IMR-90 (cell line): ENCODE measurements around the gene SECISBP2. TPM values are rescaled to one million over a fixed set of nuclear protein-coding genes. Genes with fewer than 3 reads are reported as not detected.

ENCODE experiments used
- ATAC-seq: fragments of 200-7000 bp; cut with Tn5 transposase; 2 replicates; pipeline ENCODE4 v1.9.1; 2020; ENCODE audit warnings: low read depth, mild to moderate bottlenecking, moderate library complexity
- BruUV-seq: library from RNA; stranded (reverse); fragments of 400-500 nt; replicated peaks from 2 replicates; lab custom pipeline; 2021; lab: Mats Ljungman, UMichigan
- CTCF ChIA-PET: fragments of 300-600 bp; formaldehyde crosslinking; extraction: SDS; loops from one replicate; lab custom pipeline; 2021; ENCODE audit warnings: antibody characterized with exemption; lab: Yijun Ruan, JAX
- POLR2A ChIA-PET: fragments of 300-600 bp; sonication (Branson Sonifier 250); formaldehyde crosslinking; loops from one replicate; lab custom pipeline; 2022; ENCODE audit warnings: antibody characterized with exemption; ENCODE audit not compliant: unreplicated experiment; lab: Charles Lee
- DNase-seq: peaks from one replicate; pipeline ENCODE4 v3.0.0; 2013
- H2AFZ ChIP-seq: replicated peaks from 2 replicates; pipeline ENCODE3; 2013; ENCODE audit warnings: low read length, mild to moderate bottlenecking; ENCODE audit not compliant: poor library complexity
- H2AK5ac ChIP-seq: 2 replicates; pipeline ENCODE4 v1.6.1; 2013; ENCODE audit warnings: low read depth, low read length, inconsistent platforms
- H2AK9ac ChIP-seq: replicated peaks from 2 replicates; pipeline ENCODE3; 2013; ENCODE audit warnings: mild to moderate bottlenecking, low read depth, low read length, moderate library complexity; ENCODE audit not compliant: poor library complexity
- H2BK120ac ChIP-seq: 2 replicates; pipeline ENCODE4 v1.6.1; 2013; ENCODE audit warnings: low read depth, low read length, inconsistent platforms
- H2BK15ac ChIP-seq: 3 replicates; pipeline ENCODE4 v1.6.1; 2013; ENCODE audit warnings: low read depth, low read length, inconsistent platforms
- H2BK20ac ChIP-seq: 2 replicates; pipeline ENCODE4 v1.6.1; 2013; ENCODE audit warnings: low read depth, mild to moderate bottlenecking, inconsistent platforms, low read length, moderate library complexity
- H2BK5ac ChIP-seq: 2 replicates; pipeline ENCODE4 v1.6.1; 2013; ENCODE audit warnings: mild to moderate bottlenecking, low read depth, low read length, inconsistent platforms; ENCODE audit not compliant: poor library complexity, severe bottlenecking
- H3K14ac ChIP-seq: replicated peaks from 2 replicates; pipeline ENCODE4 v1.6.1; 2013; ENCODE audit warnings: low read depth, low read length, inconsistent platforms
- H3K18ac ChIP-seq: 2 replicates; pipeline ENCODE4 v1.6.1; 2013; ENCODE audit warnings: low read depth, low read length, control low read depth
- H3K23ac ChIP-seq: 2 replicates; pipeline ENCODE4 v1.6.1; 2013; ENCODE audit warnings: low read depth, low read length, inconsistent platforms
- H3K27ac ChIP-seq: 2 replicates; pipeline ENCODE4 v1.5.1; 2013; ENCODE audit warnings: mild to moderate bottlenecking, control low read depth, low read length; ENCODE audit not compliant: insufficient read depth
- H3K27me3 ChIP-seq: 2 replicates; pipeline ENCODE4 v1.6.1; 2013; ENCODE audit warnings: low read length; ENCODE audit not compliant: control insufficient read depth, insufficient read depth
- H3K36me3 ChIP-seq: 2 replicates; pipeline ENCODE4 v1.6.1; 2013; ENCODE audit warnings: low read length, mixed read lengths; ENCODE audit not compliant: control insufficient read depth, insufficient read depth
- H3K4ac ChIP-seq: 2 replicates; pipeline ENCODE4 v1.6.1; 2013; ENCODE audit warnings: low read depth, low read length, inconsistent platforms
- H3K4me1 ChIP-seq: 2 replicates; pipeline ENCODE4 v1.6.1; 2013; ENCODE audit warnings: low read length, mixed read lengths; ENCODE audit not compliant: control insufficient read depth, insufficient read depth
- H3K4me2 ChIP-seq: 2 replicates; pipeline ENCODE4 v1.6.1; 2013; ENCODE audit warnings: low read depth, mild to moderate bottlenecking, control low read depth, low read length, moderate library complexity
- H3K4me3 ChIP-seq: 2 replicates; pipeline ENCODE4 v1.5.1; 2013; ENCODE audit warnings: low read depth, mild to moderate bottlenecking, control low read depth, low read length, moderate library complexity; ENCODE audit not compliant: insufficient read depth
- H3K56ac ChIP-seq: 2 replicates; pipeline ENCODE4 v1.6.1; 2013; ENCODE audit warnings: low read length, inconsistent platforms; ENCODE audit not compliant: insufficient read depth; ENCODE audit errors: extremely low read depth
- H3K79me1 ChIP-seq, 2 experiments: 2 replicates each; pipeline ENCODE4 v1.6.1; 2013; ENCODE audit warnings: low read length in 2 of 2, inconsistent platforms in 1 of 2, low read depth in 1 of 2
- H3K9ac ChIP-seq: 2 replicates; pipeline ENCODE4 v1.6.1; 2013; ENCODE audit warnings: low read depth, low read length, control low read depth
- H3K9me1 ChIP-seq: 2 replicates; pipeline ENCODE4 v1.6.1; 2013; ENCODE audit warnings: low read length, inconsistent platforms; ENCODE audit not compliant: insufficient read depth
- H3K9me3 ChIP-seq: 2 replicates; pipeline ENCODE4 v1.6.1; 2013; ENCODE audit warnings: low read length; ENCODE audit not compliant: control insufficient read depth, insufficient read depth
- H4K20me1 ChIP-seq: 2 replicates; pipeline ENCODE4 v1.6.1; 2013; ENCODE audit warnings: low read length, inconsistent platforms; ENCODE audit not compliant: insufficient read depth
- H4K5ac ChIP-seq: 2 replicates; pipeline ENCODE4 v1.6.1; 2013; ENCODE audit warnings: mild to moderate bottlenecking, low read depth, low read length, control low read depth
- H4K8ac ChIP-seq, 2 experiments: 2 replicates each; pipeline ENCODE4 v1.6.1; 2013; ENCODE audit warnings: low read depth in 2 of 2, low read length in 2 of 2, control low read depth in 1 of 2, inconsistent platforms in 1 of 2
- H4K91ac ChIP-seq: 2 replicates; pipeline ENCODE4 v1.6.1; 2013; ENCODE audit warnings: low read depth, low read length, inconsistent platforms; ENCODE audit not compliant: insufficient read depth
- MXI1 ChIP-seq: IDR thresholded peaks from 2 replicates; pipeline ENCODE4 v1.6.1; 2012; ENCODE audit warnings: low read depth, mild to moderate bottlenecking, low read length, moderate library complexity, borderline replicate concordance
- RAD21 ChIP-seq: IDR thresholded peaks from 2 replicates; pipeline ENCODE4 v1.6.1; 2012; ENCODE audit warnings: low read length, improper control_type of control experiment
- WGBS, 2 experiments: methylation state at CpG; one replicate each; pipeline versions ENCODE4 v1.1.5 to v1.1.7; 2013; ENCODE audit warnings: missing lambda C conversion rate in 2 of 2; ENCODE audit not compliant: insufficient read length in 1 of 2; ENCODE audit errors: extremely low coverage in 2 of 2; 5-methylcytosine and 5-hydroxymethylcytosine counted together
- dilution Hi-C: fragments of 300-500 bp; cut with HindIII; formaldehyde crosslinking; loops from one replicate; pipeline ENCODE4 v1.14.3; 2018; ENCODE audit warnings: low sequenced_read_pairs; ENCODE audit not compliant: unreplicated experiment
- in situ Hi-C: fragments of 300-500 bp; cut with MboI; formaldehyde crosslinking; loops from 3 replicates; pipeline ENCODE4 v1.14.3; 2019; ENCODE audit warnings: low sequenced_read_pairs, inconsistent platforms, mixed read lengths
- intact Hi-C: fragments of 100-400 bp; cut with micrococcal nuclease; formaldehyde crosslinking; loops from 2 replicates; pipeline ENCODE4 v1.10.0; 2022
- polyA plus RNA-seq, 3 experiments: library from polyadenylated mRNA; depleted of rRNA; stranded (reverse); fragments of >200 nt; gene quantifications; 2 replicates each; pipeline ENCODE4 v1.2.3, GENCODE V29; 2012; ENCODE audit warnings: low replicate concordance in 1 of 3
- total RNA-seq: library from RNA; depleted of rRNA; stranded (reverse); fragments of >200 nt; gene quantifications from 2 replicates; pipeline ENCODE4 v1.2.3, GENCODE V29; 2012

SECISBP2 gene
- total and polyA plus RNA-seq, 2 of the 4 experiments (the other 2 are of a cell fraction) = 16.4 to 18.8 TPM

DNA sequence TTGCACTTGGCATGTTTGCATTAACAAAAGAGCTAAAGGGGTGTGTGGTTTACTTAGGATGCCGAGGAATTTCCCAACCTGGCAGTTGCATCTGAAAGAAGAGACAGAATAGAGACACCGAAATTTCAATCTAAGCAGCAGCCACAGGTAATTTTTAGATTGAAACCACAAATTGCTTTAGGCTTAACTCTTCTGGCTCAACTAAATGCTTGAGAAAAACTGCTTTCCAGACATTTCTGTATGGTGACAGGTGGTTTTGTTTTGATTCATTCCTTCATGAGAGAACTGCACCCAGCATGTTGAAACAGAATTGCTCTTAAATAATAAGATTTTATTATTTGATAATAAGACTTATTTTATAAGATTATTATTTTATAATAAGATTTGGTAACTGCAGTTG is 21.5 kb downstream of the SECISBP2 start:
- no peak overlapping the region for H3K4me2 ChIP-seq
- no peak overlapping the region for H3K23ac ChIP-seq
- POLR2A ChIA-PET = no interaction called here
- no peak overlapping the region for H4K91ac ChIP-seq
- no peak overlapping the region for H2BK120ac ChIP-seq
- CTCF ChIA-PET = no interaction called here
- no peak overlapping the region for H4K5ac ChIP-seq
- no peak overlapping the region for H3K14ac ChIP-seq
- no peak overlapping the region for H3K4ac ChIP-seq
- H3K18ac ChIP-seq = no peak overlapping the region
- no peak for DNase-seq
- no peak overlapping the region for H4K8ac ChIP-seq
- H3K9ac ChIP-seq = no peak overlapping the region
- H2BK15ac ChIP-seq = no peak overlapping the region
- peaks cover 0 to 2% of the 10 kb centered on the region in 2 experiments; a peak in 2 of 4 replicates for H3K79me1 ChIP-seq
- H2BK20ac ChIP-seq = no peak overlapping the region
- no peak for TF ChIP-seq RAD21
- no peak for TF ChIP-seq MXI1
- no TSS peak for BruUV-seq
- no peak overlapping the region for H3K56ac ChIP-seq
- intact Hi-C loops (no loop called here), in situ Hi-C loops (no loop called here), dilution Hi-C loops (no loop called here)
- H2AK9ac ChIP-seq = no peak overlapping the region
- no peaks in the 10 kb centered on the region for H4K20me1 ChIP-seq
- H3K9me3 ChIP-seq = no peaks in the 10 kb centered on the region
- H3K27ac ChIP-seq = no peak overlapping the region
- H3K4me3 ChIP-seq = no peak overlapping the region
- no peaks in the 10 kb centered on the region for H3K27me3 ChIP-seq
- no peak overlapping the region for H2AFZ ChIP-seq
- H2BK5ac ChIP-seq = no peak overlapping the region
- no peaks in the 10 kb centered on the region for H3K4me1 ChIP-seq
- no peak for ATAC-seq
- no peak overlapping the region for H2AK5ac ChIP-seq
- no CpG with 5 or more reads among the region's 2 CpGs for WGBS, 2 experiments
- H3K9me1 ChIP-seq = no peaks in the 10 kb centered on the region
- H3K36me3 ChIP-seq = peaks cover 32% of the 10 kb centered on the region
